Epidermal melanocyte (primary cell): ENCODE data around the gene CHRNA4.

Experiments used
- DNase-seq: peaks from one replicate; pipeline ENCODE4 v3.0.0; 2011; ENCODE audit warnings: low spot score; ENCODE audit not compliant: insufficient read length

The CHRNA4 gene

GRCh38 chr20:63377951-63378381 lies 16.8 kb upstream of the CHRNA4 start:
- no peak for DNase-seq

DNA sequence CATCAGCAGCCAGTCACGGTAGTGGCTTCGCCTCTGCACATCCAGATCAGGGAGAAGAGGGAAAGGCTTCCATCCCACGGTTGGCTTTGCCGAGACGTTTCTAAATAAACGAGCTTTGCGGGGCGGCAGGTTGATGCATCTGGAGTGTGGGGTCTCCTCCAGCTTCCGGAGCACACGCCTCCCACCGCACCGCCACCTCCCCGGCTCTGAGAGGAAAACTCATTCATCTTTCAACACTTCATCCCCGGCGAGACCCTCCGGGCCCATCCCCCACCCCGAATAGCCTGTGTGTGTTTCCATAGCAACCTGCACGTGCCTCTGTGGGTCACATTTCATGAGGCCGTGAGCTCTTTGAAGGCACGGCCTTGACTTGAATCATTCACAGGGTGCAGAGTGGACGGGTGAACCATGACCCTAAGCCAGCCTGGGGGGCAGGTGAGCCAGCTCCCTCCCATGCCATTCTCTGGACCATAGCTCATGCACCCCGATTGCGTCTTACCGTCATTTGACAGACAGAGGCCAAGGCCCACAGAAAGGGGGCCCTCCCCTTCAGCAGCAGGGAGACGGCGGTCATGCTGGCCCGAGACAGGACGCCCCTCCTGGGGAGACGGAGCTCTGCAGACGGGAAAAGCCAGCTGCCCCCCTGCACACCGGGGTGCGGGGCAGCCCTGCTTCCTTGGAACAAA lies 16.2 kb upstream of the CHRNA4 start:
- no peak for DNase-seq

DNA sequence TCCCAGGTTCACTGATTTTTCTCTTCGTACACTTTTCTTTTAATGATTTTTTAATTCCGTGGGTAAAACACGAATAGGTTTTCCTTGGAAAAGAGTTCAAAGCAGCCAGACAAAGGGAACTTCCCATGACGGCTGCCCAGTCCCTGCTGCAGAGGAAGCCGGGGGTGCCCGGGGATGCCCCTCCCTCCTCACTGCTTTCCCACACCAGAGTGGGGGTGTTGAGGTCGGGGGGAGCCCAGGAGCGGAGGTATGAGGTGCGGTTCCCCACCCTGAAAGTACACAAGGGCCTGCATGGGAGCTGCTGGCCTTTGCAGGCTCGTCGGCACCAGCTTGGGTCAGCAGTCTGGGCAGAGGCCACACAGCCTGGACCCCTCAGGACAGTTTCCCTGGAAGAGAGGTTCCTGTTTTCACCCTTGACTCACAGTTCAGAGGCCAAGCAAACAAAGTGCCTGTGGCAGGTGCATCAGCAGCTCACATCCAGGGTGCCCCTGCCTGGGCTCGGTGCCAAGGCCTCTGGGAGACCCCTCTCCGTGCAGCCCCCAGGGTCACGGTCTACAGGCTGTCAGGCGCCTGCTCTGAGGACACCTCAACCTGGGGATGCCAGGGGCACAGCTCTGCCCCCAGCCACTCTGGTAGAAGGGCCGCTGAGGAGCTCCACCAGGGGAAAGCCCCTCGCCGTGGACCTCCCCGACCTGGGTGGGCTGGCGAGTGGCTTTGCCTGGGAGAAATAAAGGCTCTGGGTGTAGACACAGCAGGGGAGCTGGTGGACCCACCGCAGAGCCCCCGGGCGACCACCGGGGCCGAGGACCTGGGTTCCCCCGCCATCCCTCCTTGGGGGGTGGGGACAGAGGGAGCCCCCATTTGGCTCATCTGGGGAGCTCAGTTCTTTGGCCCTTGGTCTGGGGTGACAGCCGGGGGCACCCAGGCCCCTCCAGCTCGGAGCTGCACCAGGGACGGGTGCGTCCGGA lies 15.4 kb upstream of the CHRNA4 start:
- no peak for DNase-seq

GRCh38 chr20:63375438-63375837 lies 14.3 kb upstream of the CHRNA4 start:
- no peak for DNase-seq

DNA sequence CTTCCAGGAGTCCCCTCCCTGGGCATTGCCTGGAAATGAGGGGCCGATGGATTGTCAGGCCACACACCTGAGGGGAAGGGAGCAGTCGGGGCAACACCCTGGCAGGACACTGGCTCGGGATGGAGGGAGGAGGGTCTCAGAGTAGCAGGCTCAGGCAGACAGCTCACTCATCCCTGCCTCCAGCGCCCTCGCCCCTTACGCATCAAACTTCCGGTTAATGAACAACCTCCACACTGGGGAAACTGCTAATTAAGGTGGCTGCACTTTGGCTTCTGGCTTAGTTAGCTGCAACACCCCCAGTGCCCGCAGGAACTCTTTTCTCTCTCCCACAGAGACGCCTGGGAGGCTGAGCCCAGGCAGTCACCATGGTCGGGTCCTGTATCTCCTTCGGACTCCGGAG lies 13.4 kb upstream of the CHRNA4 start:
- no peak for DNase-seq

GRCh38 chr20:63373996-63374395 lies 12.8 kb upstream of the CHRNA4 start:
- no peak for DNase-seq

DNA sequence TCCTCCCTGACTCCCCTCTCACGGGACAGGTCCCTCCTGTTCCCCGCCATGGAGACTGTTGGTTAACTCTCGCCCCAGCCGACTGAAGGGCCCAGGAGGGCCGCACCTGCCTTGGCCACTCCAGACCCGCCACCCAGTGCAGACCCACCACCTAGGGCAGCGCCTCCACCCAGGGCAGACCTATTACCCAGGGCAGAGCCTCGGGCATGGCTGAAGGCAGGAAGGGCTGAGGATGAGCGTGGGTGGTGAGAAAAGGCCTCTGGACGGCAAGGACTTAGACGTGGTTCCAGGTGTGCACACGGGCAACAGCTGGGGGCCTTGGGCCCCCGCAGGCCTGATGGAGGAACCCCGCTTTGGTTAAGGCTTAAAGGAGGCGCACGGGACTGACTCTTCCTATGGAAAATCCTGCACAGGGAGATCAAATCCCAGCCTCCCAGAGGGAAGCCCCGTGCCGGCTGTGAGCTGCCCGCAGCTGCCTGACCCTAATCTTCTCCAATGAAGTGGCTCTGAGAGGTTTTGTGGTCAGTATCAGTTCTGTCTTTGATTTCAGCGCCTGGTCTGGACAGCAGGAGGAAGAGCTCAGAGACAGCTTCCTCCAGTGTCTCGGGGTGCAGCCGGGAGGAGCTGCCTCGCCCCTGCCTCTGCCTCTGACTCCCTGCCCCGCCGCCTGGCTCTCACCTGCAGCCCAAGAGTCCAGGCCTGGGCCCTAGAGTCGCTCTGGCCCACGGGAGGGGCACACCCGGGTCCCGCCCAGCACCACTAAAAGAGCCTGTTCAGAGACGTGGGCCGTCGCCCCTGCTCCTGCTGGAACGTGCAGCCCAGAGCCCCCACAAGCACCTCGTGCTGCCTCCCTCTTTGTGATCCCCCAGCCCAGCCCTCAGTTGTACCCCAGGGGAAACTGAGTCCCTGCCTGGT lies 12.1 kb upstream of the CHRNA4 start:
- DNase-seq = no peak

DNA sequence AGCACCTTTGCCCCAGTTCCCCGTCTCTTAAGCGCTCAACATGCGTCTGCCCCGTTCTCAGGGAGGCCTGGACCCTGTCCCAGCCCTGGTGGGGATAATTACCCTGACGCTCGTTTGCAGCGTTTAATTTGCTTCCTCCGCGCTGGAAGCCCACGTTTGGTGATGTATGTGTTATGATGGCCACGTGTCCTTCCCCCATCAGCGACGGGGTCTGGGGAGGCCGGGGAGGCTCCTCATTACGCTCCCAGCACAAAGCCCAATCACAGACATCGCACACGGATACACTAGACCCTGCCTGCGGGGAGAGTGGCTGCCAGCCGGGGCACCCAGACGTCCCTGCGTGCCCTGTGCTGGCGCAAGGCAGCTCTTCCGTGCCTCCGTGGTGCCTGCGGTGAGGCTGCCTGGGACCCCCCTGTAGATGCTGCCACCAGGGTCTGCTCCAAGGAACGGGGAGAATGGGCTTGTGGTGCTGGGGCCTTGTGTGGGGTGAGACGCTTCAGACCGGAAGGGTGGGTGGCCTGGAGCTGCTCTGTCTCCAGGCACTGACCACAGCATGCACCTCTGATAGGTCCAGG lies 10.2 kb upstream of the CHRNA4 start:
- no peak for DNase-seq

DNA sequence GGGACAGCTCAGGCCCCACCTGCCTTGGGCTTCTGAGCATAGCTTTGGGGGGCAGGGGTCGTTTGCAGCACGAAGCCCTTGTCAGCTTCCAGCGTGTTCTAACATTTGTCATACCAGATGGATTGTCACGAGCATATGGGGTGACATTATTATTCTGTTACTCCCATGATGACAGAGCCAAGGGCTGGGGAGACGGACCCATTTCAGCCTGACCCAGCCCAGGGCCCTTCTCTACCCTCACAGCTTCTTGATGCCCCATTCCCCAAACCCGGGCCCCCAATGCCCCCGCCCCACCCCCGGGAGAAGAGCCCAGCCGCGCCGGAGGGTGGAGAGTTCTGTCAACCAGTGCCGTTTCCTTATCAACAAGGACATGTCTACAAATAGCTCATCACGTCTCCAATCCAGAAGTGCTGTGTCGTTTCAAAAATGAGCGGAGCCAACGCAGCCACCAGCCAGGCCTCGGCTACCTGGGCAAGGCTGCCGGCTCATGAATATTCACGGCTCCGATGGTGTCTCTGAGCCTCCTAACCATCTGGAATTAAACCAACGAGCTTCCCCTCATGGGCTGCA lies 9.6 kb upstream of the CHRNA4 start:
- no peak for DNase-seq

GRCh38 chr20:63369724-63370617 lies 8.8 kb upstream of the CHRNA4 start:
- no peak for DNase-seq

- DNase-seq = no peak
These were observed 7.9 kb upstream of the CHRNA4 start for GRCh38 chr20:63369024-63369530.

GRCh38 chr20:63368151-63368550 lies 7.0 kb upstream of the CHRNA4 start:
- DNase-seq = no peak

GRCh38 chr20:63367446-63368055 lies 6.4 kb upstream of the CHRNA4 start:
- DNase-seq = no peak

DNA sequence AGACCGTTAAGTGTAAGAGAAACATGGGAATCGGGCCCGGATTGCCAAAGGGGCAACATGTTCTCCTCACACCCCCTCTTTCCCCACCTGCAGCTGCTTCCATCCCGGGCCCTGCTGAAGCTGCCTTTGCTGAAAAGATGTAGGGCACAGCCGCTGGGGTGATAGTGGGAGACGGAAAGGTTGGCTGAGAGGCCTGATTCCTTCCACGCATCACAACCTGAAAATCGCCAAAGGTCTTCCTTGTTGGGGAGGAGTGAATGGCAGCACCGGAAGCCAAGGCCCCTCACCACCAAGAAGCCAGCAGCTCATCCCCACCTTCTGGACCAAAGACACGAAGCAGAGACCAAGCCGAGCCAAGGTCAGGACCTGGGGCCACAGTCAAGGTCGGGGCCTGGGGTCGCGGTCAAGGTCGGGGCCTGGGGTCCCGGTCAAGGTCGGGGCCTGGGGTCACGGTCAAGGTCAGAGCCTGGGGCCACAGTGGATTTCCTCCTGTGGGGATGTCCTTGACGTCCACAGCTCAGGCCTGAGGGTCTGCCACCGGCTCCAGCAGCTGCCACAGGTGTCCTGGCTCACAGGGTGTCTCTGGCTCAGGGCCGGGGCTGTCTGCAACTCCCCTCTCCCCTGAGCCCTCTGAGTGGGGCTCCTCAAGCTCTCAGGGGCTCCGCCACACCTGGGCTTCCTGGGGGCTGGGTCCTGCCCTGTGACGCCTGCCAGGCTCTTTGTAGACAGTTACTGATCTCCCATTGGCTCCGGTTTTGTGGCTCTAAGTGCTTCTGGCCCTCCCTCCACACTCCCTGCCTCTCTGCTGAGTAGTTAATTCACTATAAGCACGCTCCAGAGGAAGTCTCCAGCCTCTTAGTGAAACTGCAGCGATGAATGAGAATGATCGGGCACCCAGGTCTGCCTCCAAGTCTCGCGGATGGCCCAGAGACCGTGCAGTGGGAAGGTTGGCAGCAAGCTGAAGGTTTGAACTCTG lies 5.5 kb upstream of the CHRNA4 start:
- no peak for DNase-seq

DNA sequence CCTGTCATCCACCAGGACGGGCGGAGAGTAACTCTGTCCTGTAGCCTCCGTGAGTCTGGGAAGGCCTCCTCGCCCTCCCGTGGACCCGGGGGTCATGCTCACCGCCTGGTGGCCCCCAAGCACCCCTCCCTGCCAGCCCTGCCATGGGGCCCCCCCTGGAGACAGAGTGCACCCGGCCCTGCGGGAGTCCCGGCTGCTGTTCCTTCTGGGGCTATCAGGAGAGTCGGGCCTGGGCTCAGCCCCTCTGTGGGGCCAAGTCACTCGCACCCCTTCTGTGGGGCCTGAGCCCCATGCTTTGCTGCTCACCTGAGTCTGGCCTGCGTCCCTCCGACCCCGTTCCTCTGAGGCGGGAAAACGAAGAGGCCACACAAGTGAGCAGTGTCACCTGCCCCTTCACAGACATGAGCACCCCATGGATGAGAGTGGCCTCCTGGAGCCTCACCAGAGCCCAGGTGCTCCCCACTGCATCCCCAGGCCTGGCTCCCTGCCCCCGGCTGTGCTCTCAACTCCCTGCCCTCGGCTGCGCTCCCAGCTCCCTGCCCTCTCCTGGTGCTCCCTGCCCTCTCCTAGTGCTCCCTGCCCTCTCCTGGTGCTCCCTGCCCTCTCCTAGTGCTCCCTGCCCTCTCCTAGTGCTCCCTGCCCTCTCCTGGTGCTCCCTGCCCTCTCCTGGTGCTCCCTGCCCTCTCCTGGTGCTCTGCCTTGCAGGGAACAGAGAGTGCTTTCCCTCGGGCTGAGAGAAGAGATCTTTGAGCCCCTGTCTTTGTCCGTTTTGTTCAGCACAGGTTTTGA lies 4.6 kb upstream of the CHRNA4 start:
- DNase-seq = no peak

DNA sequence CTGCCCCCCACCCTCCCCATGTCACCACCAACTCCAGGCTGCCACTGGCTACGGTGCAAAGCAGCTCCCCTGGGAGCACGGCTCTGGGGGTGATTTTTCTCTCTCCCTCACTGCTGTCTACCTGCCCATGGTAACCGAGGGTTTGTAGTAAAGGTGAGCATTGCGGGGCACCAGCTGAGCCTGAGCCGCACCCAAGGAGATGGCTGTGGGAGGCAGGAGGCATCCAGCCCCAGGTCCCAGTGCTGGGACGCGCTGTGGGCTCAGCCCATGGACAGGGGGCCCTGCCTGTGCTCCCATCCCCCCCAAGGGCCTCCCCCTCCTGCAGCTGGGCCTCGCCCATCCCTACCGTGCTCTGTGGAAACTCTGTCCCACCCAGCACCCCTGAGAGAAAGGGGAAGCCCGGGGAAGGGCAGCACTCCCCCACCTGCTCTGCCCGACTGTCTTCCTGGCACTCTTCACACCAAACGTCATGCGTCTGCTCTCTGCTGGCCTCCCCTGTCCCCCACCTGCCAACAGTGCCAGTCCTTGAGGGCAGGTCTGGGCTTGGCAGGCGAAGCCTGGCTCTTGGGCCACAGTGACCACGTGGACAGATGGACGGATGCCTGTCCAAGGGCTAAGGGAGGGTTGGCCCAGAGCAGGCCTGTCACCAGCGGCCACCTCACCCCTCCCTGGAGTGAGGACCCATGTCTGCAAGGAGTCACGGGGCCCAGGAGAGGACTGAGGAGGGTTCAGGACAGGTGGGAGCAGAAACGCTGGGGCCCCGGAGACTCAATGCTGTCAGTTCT lies 3.8 kb upstream of the CHRNA4 start:
- DNase-seq = no peak
